GM21529 (cell line): ENCODE results near the gene GPR75.
"Not testable (repeated sequence)": the region's sequence is repeated elsewhere in the genome, so short reads cannot be mapped to it uniquely, and the experiment has no call there.

Experiments
- ATAC-seq: cut with Tn5 transposase; IDR thresholded peaks from one replicate; pipeline ENCODE4 v1.9.1; 2021; ENCODE audit not compliant: unreplicated experiment

The GPR75 gene

GRCh38 chr2:53854678-53855077 lies 5.1 kb downstream of the GPR75 start:
- ATAC-seq = no peak

- ATAC-seq = no peak
Measured at GRCh38 chr2:53852532-53852931, 7.2 kb downstream of the GPR75 start.

DNA sequence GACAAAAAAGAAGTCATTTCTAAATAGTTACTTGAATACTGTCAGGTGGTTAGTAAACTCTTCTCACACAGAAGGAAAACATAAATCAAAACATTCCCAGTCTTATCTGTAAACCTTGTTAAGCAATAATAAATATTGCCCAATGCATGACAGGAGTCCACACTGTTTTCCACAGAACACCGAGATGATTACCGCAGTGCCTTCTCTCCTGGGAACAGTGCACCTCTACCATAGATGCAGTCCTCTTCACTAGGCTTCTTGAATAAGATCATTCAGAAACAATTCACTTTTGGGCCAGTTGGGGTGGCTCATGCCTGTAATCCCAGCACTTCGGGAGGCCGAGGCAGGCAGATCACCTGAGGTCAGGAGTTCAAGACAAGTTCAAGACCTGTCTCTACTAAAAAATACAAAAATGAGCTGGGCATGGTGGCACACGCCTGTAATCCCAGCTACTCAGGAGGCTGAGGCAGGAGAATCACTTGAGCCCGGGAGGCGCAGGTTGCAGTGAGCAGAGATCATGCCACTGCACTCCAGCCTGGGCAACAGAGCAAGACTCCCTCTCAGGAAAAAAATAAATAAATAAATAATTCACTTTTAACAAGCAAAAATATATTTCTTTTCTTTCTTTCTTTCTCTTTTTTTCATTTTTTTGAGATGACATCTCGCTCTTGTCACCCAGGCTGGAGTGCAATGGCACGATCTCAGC lies 8.6 kb downstream of the GPR75 start:
- ATAC-seq = not testable (repeated sequence)

DNA sequence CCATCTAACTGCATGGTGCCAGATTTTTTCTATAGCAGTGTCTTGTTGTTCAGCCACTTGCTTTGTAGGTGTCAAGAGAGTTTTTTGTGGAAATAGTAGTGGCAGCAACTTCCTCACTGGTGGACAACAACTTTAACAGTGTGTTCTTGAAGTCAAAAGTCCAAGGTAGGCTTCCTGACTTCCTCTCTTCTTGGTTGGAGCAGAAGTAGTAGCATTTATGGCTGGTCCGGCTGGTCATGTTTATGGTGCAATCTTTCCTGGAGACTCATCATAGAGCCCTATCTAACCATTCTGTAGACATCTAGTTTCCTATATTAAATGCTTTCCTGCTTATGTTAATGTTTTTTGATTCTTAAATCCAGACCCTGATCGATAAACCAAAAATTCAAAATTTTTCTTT lies 11.7 kb downstream of the GPR75 start:
- ATAC-seq = no peak

DNA sequence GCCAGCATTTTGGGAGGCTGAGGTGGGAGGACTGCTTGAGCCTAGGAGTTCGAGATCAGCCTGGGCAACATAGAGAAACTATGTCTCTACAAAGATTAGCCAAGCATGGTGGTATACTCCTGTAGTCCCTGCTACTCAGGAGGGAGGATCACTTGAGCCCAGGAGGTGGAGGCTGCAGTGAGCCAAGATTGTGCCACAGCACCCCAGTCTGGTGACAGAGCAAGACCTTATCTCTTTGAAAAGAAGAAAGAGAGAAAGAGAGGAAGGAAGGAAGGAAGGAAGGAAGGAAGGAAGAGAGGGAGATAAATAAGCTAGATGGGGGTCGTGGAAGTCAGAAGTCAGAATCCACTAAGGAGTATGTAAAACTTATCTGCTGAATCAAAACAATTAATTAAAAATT lies 16.2 kb downstream of the GPR75 start:
- no peak for ATAC-seq

DNA sequence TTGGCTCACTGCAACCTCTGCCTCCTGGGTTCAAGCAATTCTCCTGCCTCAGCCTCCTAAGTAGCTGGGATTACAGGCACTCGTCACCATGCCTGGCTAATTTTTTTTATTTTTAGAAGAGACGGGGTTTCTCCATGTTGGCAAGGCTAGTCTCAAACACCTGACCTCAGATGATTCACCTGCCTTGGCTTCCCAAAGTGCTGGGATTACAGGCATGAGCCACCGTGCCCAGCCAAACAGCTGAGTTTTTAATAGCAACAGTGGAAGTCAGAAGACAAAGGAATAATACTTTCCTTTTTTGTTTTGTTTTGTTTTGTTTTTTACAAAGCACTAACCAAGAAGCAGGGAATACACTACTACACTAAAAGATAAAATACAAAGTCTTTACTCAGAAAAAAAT lies 16.9 kb downstream of the GPR75 start:
- ATAC-seq = no peak

GRCh38 chr2:53841651-53842050 lies 18.1 kb downstream of the GPR75 start:
- ATAC-seq = not testable (repeated sequence)

- no peak for ATAC-seq
Measured at GRCh38 chr2:53840580-53840979, 19.2 kb downstream of the GPR75 start.

DNA sequence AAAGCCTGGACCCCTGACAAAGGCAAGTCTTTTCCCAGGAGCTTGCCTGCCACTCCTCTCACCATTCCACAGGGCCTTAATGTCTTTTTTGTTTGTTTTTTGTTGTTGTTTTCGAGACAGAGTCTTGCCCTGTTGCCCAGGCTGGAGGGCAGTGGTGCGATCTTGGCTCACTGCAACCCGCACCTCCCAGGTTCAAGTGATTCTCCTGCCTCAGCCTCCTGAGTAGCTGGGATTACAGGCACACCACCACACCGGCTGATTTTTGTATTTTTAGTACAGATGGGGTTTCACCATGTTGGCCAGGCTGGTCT lies 29.8 kb downstream of the GPR75 start:
- not testable (repeated sequence) for ATAC-seq

GRCh38 chr2:53829273-53829979 lies 30.3 kb downstream of the GPR75 start:
- ATAC-seq = no peak

DNA sequence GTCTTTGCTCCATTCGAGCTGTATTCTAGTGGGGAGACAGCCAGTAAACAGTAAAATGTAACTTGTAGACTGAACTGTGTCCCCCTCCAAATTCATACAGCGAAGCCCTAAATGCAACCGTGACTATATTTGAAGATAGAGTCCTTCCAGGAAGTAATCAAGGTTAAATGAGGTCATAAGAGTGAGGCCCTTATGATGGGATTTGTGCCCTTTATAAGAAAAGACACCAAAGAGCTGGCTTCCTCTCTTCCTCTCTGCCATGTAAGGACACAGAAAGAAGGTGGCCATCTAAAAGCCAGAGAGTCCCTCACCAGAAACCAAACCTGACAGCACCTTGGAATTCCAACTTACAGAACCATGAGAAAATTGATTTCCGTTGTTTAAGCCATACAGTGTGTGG lies 31.4 kb downstream of the GPR75 start:
- ATAC-seq = no peak

- ATAC-seq = no peak
Measured at GRCh38 chr2:53827398-53828175, 32.2 kb downstream of the GPR75 start.

- no peak for ATAC-seq
Measured at GRCh38 chr2:53826587-53827397, 33.0 kb downstream of the GPR75 start.

DNA sequence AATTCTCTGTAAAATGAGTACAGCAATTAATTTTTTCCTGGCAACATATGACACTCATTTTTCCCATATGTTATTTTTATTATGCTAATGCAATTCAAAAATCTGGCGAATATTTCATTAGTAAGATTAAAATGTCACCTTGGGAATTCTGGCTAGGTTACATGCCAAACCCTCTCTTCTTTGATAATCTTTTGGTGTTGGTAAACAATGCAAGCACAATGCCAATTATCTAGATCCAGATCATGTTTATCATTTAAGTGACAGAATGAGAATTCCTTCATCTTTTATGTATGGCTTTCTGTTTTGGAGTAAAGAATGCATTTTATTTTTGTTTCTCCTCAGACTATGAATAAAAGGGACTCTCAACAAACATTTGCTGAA lies 33.7 kb downstream of the GPR75 start:
- no peak for ATAC-seq

DNA sequence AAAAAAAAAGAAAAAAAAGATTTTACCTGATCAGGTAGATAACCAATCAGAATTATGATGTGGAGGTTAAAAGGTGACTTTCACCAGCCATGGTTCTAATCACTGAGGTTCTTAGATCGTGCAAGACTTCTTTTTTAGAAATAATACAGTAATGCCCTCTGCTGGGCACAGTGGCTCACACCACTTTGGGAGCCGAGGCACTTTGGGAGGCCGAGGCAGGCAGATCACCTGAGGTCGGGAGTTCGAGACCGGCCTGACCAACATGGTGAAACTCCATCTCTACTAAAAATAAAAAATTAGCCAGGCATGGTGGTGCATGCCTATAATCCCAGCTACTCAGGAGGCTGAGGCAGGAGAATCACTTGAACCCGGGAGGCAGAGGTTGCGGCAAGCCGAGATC lies 36.1 kb downstream of the GPR75 start:
- ATAC-seq = not testable (repeated sequence)

GRCh38 chr2:53821810-53822209 lies 38.0 kb downstream of the GPR75 start:
- ATAC-seq = no peak

DNA sequence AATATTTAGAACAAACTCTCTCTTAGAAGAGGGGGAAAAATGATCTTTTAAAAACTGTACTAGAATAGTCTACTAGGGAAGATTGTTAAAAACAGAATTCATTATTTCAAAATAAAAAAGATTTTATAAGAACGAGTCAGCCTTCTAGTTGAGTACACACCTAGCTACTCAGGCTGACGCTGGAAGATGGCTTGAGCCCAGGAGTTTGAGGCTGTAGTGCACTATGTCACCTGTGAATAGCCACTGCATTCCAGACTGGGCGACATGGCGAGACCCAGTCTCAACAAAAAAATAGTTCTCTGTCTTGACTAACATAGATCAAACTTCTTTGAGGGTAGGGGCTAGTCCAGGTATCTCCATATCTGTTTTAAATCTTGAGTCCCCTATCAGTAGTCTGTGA lies 39.1 kb downstream of the GPR75 start:
- no peak for ATAC-seq

- no peak for ATAC-seq
Measured at GRCh38 chr2:53820048-53820447, 39.7 kb downstream of the GPR75 start.

GRCh38 chr2:53819634-53820033 lies 40.1 kb downstream of the GPR75 start:
- no peak for ATAC-seq

GRCh38 chr2:53818854-53819435 lies 40.8 kb downstream of the GPR75 start:
- no peak for ATAC-seq

GRCh38 chr2:53813151-53813550 lies 46.6 kb downstream of the GPR75 start:
- no peak for ATAC-seq
